ENCODE measurements around the gene HCK.

The HCK gene

GRCh38 chr20:32070690-32071213, 18.7 kb downstream of the HCK start:
- H3K9me3 ChIP-seq: no peaks in the 10 kb centered on the region
- no peak overlapping the region for H3K27ac ChIP-seq
- DNase-seq: no peak
- H3K36me3 ChIP-seq: no peaks in the 10 kb centered on the region
- no peak overlapping the region for H3K4me3 ChIP-seq
- peaks cover 0 to 28% of the 10 kb centered on the region in 2 donors for H3K27me3 ChIP-seq
- no peaks in the 10 kb centered on the region for H3K4me1 ChIP-seq
- intact Hi-C loops (cut with DNase I; ENCODE audit: low total_unique reads): no loop called here
- no peak for TF ChIP-seq CTCF (IDR thresholded peaks at IDR 0.05)

- Histone ChIP-seq H3K4me1 (no peaks in the 10 kb centered on the region), H3K36me3 (no peaks in the 10 kb centered on the region), H3K9me3 (no peaks in the 10 kb centered on the region), H3K27me3 (peaks cover 0 to 34% of the 10 kb centered on the region in 2 donors), H3K27ac (no peak overlapping the region), H3K4me3 (no peak overlapping the region)
- no peak for TF ChIP-seq CTCF (IDR thresholded peaks at IDR 0.05)
- intact Hi-C loops (cut with DNase I; ENCODE audit: low total_unique reads): no loop called here
- DNase-seq: no peak
These were observed 19.5 kb downstream of the HCK start for GRCh38 chr20:32071395-32072167.

- Histone ChIP-seq H3K27me3 (peaks cover 0 to 41% of the 10 kb centered on the region in 2 donors), H3K27ac (no peak overlapping the region), H3K4me3 (no peak overlapping the region), H3K4me1 (no peaks in the 10 kb centered on the region), H3K9me3 (no peaks in the 10 kb centered on the region), H3K36me3 (no peaks in the 10 kb centered on the region)
- intact Hi-C loops (cut with DNase I; ENCODE audit: low total_unique reads): no loop called here
- no peak for TF ChIP-seq CTCF (IDR thresholded peaks at IDR 0.05)
- DNase-seq: no peak
These were observed 20.2 kb downstream of the HCK start for GRCh38 chr20:32072168-32072750.

- no peak for TF ChIP-seq CTCF (IDR thresholded peaks at IDR 0.05)
These were observed 23.5 kb downstream of the HCK start for GRCh38 chr20:32075534-32075933.

GRCh38 chr20:32077190-32077589, 25.1 kb downstream of the HCK start:
- H3K9me3 ChIP-seq: no peaks in the 10 kb centered on the region
- DNase-seq: no peak
- no peaks in the 10 kb centered on the region for H3K4me1 ChIP-seq
- H3K27me3 ChIP-seq: peaks cover 0 to 39% of the 10 kb centered on the region in 2 donors
- TF ChIP-seq CTCF (IDR thresholded peaks at IDR 0.05): no peak
- intact Hi-C loops (cut with DNase I; ENCODE audit: low total_unique reads): no loop called here
- H3K4me3 ChIP-seq: no peak overlapping the region
- H3K36me3 ChIP-seq: no peaks in the 10 kb centered on the region
- H3K27ac ChIP-seq: no peak overlapping the region

More at GRCh38 chr20:32075534-32075933, 23.5 kb downstream of the HCK start:
- Histone ChIP-seq H3K36me3 (no peaks in the 10 kb centered on the region), H3K27me3 (peaks cover 0 to 38% of the 10 kb centered on the region in 2 donors), H3K4me1 (no peaks in the 10 kb centered on the region), H3K9me3 (no peaks in the 10 kb centered on the region), H3K4me3 (no peak overlapping the region), H3K27ac (no peak overlapping the region)
- intact Hi-C loops (cut with DNase I; ENCODE audit: low total_unique reads): no loop called here
- no peak for DNase-seq
